ENCODE measurements around the gene HFE. TPM values are rescaled to one million over a fixed set of nuclear protein-coding genes. Genes with fewer than 3 reads are reported as not detected.
"Not testable (repeated sequence)": the region's sequence is repeated elsewhere in the genome, so short reads cannot be mapped to it uniquely, and the experiment has no call there.

The HFE gene
- total RNA-seq, 1 donor from 2014 or later, result 13.9 TPM

- ATAC-seq (peak; percentile 33), DNase-seq (ENCODE audit: low spot score) (no peak)
- intact Hi-C loops (cut with DNase I), result no loop called here
Measured at GRCh38 chr6:26104457-26105108, 17.4 kb downstream of the HFE start.

GRCh38 chr6:26105109-26105730 lies 18.0 kb downstream of the HFE start:
- intact Hi-C loops (cut with DNase I), result no loop called here

GRCh38 chr6:26105842-26106241 lies 18.6 kb downstream of the HFE start:
- intact Hi-C loops (cut with DNase I), result no loop called here
- ATAC-seq (no peak), DNase-seq (ENCODE audit: low spot score) (no peak)

More at GRCh38 chr6:26105109-26105730, 18.0 kb downstream of the HFE start:
- DNase-seq (ENCODE audit: low spot score), result no peak
- no peak for ATAC-seq

- intact Hi-C loops (cut with DNase I), result no loop called here
- ATAC-seq (no peak), DNase-seq (ENCODE audit: low spot score) (no peak)
Measured at GRCh38 chr6:26107935-26108334, 20.7 kb downstream of the HFE start.

- no peak for DNase-seq (ENCODE audit: low spot score)
- intact Hi-C loops (cut with DNase I), result no loop called here
- ATAC-seq, result no peak
Measured at GRCh38 chr6:26109772-26110171, 22.5 kb downstream of the HFE start.

GRCh38 chr6:26113570-26113969 lies 26.3 kb downstream of the HFE start:
- ATAC-seq (no peak), DNase-seq (ENCODE audit: low spot score) (no peak)
- intact Hi-C loops (cut with DNase I), result no loop called here

- intact Hi-C loops (cut with DNase I), result no loop called here
- no peak for DNase-seq (ENCODE audit: low spot score)
- ATAC-seq, result no peak
Measured at GRCh38 chr6:26115226-26115625, 28.0 kb downstream of the HFE start.

- ATAC-seq, result no peak
- intact Hi-C loops (cut with DNase I), result no loop called here
- DNase-seq (ENCODE audit: low spot score), result no peak
Measured at GRCh38 chr6:26116267-26116666, 29.0 kb downstream of the HFE start.

- ATAC-seq, result no peak
- intact Hi-C loops (cut with DNase I), result no loop called here
- no peak for DNase-seq (ENCODE audit: low spot score)
Measured at GRCh38 chr6:26118999-26119398, 31.8 kb downstream of the HFE start.

- intact Hi-C loops (cut with DNase I); DNase-seq (ENCODE audit: low spot score); ATAC-seq: not testable (repeated sequence)
Measured at GRCh38 chr6:26120115-26120514, 32.9 kb downstream of the HFE start.

GRCh38 chr6:26120807-26121140 lies 33.5 kb downstream of the HFE start:
- ATAC-seq, result no peak
- intact Hi-C loops (cut with DNase I), result no loop called here
- DNase-seq (ENCODE audit: low spot score), result no peak

GRCh38 chr6:26121141-26122004 lies 34.1 kb downstream of the HFE start:
- ATAC-seq (no peak), DNase-seq (ENCODE audit: low spot score) (no peak)
- intact Hi-C loops (cut with DNase I), result no loop called here

GRCh38 chr6:26122005-26122388 lies 34.8 kb downstream of the HFE start:
- ATAC-seq, result no peak
- intact Hi-C loops (cut with DNase I), result no loop called here
- DNase-seq (ENCODE audit: low spot score), result no peak

- ATAC-seq (no peak), DNase-seq (ENCODE audit: low spot score) (no peak)
- intact Hi-C loops (cut with DNase I), result no loop called here
Measured at GRCh38 chr6:26122402-26122792, 35.2 kb downstream of the HFE start.

- intact Hi-C loops (cut with DNase I), result no loop called here
- ATAC-seq (peak; percentile 92), DNase-seq (ENCODE audit: low spot score) (peak; percentile 96)
Measured at GRCh38 chr6:26122793-26123674, 35.8 kb downstream of the HFE start.

GRCh38 chr6:26123675-26123946 lies 36.4 kb downstream of the HFE start:
- DNase-seq (ENCODE audit: low spot score) (peak; percentile 84), ATAC-seq (no peak)
- intact Hi-C loops (cut with DNase I), result no loop called here

- intact Hi-C loops (cut with DNase I), result no loop called here
Measured at GRCh38 chr6:26123947-26124780, 36.9 kb downstream of the HFE start.

GRCh38 chr6:26124781-26125685 lies 37.8 kb downstream of the HFE start:
- intact Hi-C loops (cut with DNase I), result no loop called here
- ATAC-seq, result no peak
- DNase-seq (ENCODE audit: low spot score), result no peak

More at GRCh38 chr6:26123947-26124780, 36.9 kb downstream of the HFE start:
- ATAC-seq (peak; percentile 96), DNase-seq (ENCODE audit: low spot score) (peak; percentile 85)

All from sciatic nerve (tissue), 2 donors.